Parathyroid adenoma (tissue), 2 donors: ENCODE measurements around the gene PHEX.
"Not testable (repeated sequence)": the region's sequence is repeated elsewhere in the genome, so short reads cannot be mapped to it uniquely, and the experiment has no call there.

ENCODE experiments used
- H2AFZ ChIP-seq: fragments of 300-600 bp; sonication (generic); one replicate; pipeline ENCODE4 v1.7.0; 2017; ENCODE audit warnings: antibody characterized with exemption, mild to moderate bottlenecking
- H3K27ac ChIP-seq: fragments of 300-600 bp; sonication (generic); one replicate; pipeline ENCODE4 v1.7.0; 2017
- H3K27me3 ChIP-seq: fragments of 300-600 bp; sonication (generic); one replicate; pipeline ENCODE4 v1.7.0; 2017; ENCODE audit warnings: low read length; ENCODE audit not compliant: control insufficient read depth, insufficient read depth
- H3K36me3 ChIP-seq: fragments of 300-600 bp; sonication (generic); one replicate; pipeline ENCODE4 v1.7.0; 2017; ENCODE audit warnings: low read length; ENCODE audit not compliant: control insufficient read depth, insufficient read depth
- H3K4me1 ChIP-seq: fragments of 300-600 bp; sonication (generic); one replicate; pipeline ENCODE4 v1.7.0; 2017; ENCODE audit warnings: control low read depth
- H3K4me2 ChIP-seq: fragments of 300-600 bp; sonication (generic); one replicate; pipeline ENCODE4 v1.7.0; 2017; ENCODE audit warnings: low read length
- H3K4me3 ChIP-seq: fragments of 300-600 bp; sonication (generic); one replicate; pipeline ENCODE4 v1.7.0; 2017; ENCODE audit warnings: low read depth, low read length
- H3K79me2 ChIP-seq: fragments of 300-600 bp; sonication (generic); one replicate; pipeline ENCODE4 v1.7.0; 2017; ENCODE audit warnings: control low read depth
- H3K9ac ChIP-seq: fragments of 300-600 bp; sonication (generic); one replicate; pipeline ENCODE4 v1.7.0; 2017; ENCODE audit warnings: mild to moderate bottlenecking
- H3K9me3 ChIP-seq: fragments of 300-600 bp; sonication (generic); one replicate; pipeline ENCODE4 v1.7.0; 2017; ENCODE audit warnings: low read length; ENCODE audit not compliant: control insufficient read depth
- CTCF ChIP-seq: fragments of 300-600 bp; sonication (generic); IDR thresholded peaks from one replicate; pipeline ENCODE4 v1.7.0; 2017; ENCODE audit warnings: antibody characterized with exemption, mild to moderate bottlenecking
- donor health status: primary hyperparathyroidism.

PHEX gene

DNA sequence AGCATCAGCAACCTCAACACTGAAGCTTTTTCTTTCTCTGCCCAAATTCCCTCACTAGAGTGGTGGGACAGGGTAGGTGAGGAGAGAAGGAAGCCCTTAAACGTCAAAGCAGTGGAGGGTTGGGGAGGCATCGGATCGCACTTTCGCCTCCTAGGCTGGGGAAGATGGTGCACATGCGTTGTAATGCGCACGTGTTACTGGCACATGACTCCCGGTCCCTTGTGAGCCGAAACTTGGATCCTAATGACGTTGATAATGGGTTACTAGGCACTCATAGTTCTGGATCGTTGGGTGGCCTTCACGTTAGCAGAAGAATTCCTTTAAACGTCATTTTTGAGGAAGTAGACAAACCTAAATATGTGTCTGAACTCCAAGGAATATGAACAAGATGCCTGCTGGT lies 240.5 kb downstream of the PHEX start, which contains the start of gene CBLL2:
Gene CBLL2, plus strand, starts transcription at position 301 of the 400 bp plus-strand sequence. Its CDS starts 79 bp downstream, at position 380.
- Histone ChIP-seq H3K27ac (no peak within 1 kb of the TSS), H3K4me3 (no peak within 1 kb of the TSS), H3K4me2 (no peak within 1 kb of the TSS), H3K4me1 (no peaks in the 10 kb centered on the region), H3K27me3 (no peaks in the 10 kb centered on the region), H3K79me2 (no peaks in the 10 kb centered on the region), H3K9ac (no peak within 1 kb of the TSS), H2AFZ (no peak within 1 kb of the TSS), H3K36me3 (no peaks in the 10 kb centered on the region), H3K9me3 (no peaks in the 10 kb centered on the region)
- no peak for TF ChIP-seq CTCF

- Histone ChIP-seq H3K27me3 (no peaks in the 10 kb centered on the region), H3K4me1 (no peaks in the 10 kb centered on the region), H3K4me3 (no peak overlapping the region), H3K79me2 (no peaks in the 10 kb centered on the region), H3K36me3 (no peaks in the 10 kb centered on the region), H3K9ac (no peak overlapping the region), H3K4me2 (no peak overlapping the region), H3K27ac (no peak overlapping the region), H2AFZ (no peak overlapping the region), H3K9me3 (no peaks in the 10 kb centered on the region)
- no peak for TF ChIP-seq CTCF
These were observed 241.7 kb downstream of the PHEX start for GRCh38 chrX:22273714-22274317.

DNA sequence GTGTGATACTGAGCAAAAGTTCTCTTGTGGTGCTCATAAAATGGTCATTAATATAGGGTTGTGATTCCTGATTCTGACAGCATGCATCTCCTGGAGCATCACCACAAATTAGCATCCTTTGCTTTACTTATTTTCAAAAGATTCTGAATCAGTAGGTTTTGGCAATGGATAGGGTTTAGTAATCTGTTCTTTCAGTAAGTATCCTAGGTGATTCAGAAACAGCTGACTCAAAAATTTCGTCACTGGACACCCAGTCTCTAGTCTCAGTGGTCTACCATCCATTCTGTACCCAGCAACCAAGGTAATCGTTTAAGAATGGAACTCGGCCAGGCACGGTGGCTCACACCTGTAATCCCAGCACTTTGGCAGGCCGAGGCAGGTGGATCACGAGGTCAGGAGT lies 244.7 kb downstream of the PHEX start:
- no peak overlapping the region for H2AFZ ChIP-seq
- H3K4me1 ChIP-seq, result no peaks in the 10 kb centered on the region
- no peak overlapping the region for H3K4me2 ChIP-seq
- no peaks in the 10 kb centered on the region for H3K9me3 ChIP-seq
- no peaks in the 10 kb centered on the region for H3K36me3 ChIP-seq
- no peak overlapping the region for H3K9ac ChIP-seq
- no peak overlapping the region for H3K4me3 ChIP-seq
- no peak for TF ChIP-seq CTCF
- H3K27me3 ChIP-seq, result no peaks in the 10 kb centered on the region
- no peaks in the 10 kb centered on the region for H3K79me2 ChIP-seq
- no peak overlapping the region for H3K27ac ChIP-seq

- no peak overlapping the region for H2AFZ ChIP-seq
- H3K9ac ChIP-seq, result no peak overlapping the region
- no peaks in the 10 kb centered on the region for H3K27me3 ChIP-seq
- no peaks in the 10 kb centered on the region for H3K4me1 ChIP-seq
- no peak overlapping the region for H3K4me3 ChIP-seq
- H3K27ac ChIP-seq, result no peak overlapping the region
- TF ChIP-seq CTCF, result no peak
- no peaks in the 10 kb centered on the region for H3K79me2 ChIP-seq
- no peaks in the 10 kb centered on the region for H3K36me3 ChIP-seq
- no peak overlapping the region for H3K4me2 ChIP-seq
- H3K9me3 ChIP-seq, result no peaks in the 10 kb centered on the region
These were observed 246.2 kb downstream of the PHEX start for GRCh38 chrX:22278375-22278774.

GRCh38 chrX:22289209-22289608 lies 257.1 kb downstream of the PHEX start:
- H3K4me1 ChIP-seq, H3K79me2 ChIP-seq, H3K4me3 ChIP-seq, H2AFZ ChIP-seq, H3K36me3 ChIP-seq, H3K27me3 ChIP-seq, H3K9ac ChIP-seq, H3K4me2 ChIP-seq, H3K27ac ChIP-seq, H3K9me3 ChIP-seq: not testable (repeated sequence)
